ENCODE results near the gene SNED1.

The SNED1 gene

DNA sequence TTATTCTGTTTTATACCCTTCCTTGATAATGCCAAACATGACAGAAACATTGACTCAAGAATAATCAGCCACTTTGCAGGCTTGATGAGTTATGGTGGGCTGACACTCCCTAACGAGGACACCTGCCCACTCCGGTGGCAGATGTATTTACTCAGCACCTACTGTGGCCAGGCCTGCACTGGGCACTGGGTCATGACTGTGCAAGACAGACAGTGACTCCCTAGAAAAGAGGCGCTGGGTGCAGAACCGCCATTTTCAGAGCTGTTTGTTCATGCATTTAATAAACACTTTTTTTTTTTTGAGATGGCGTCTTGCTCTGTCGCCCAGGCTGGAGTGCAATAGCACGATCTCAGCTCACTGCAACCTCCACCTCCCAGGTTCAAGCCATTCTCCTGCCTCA lies 32.5 kb downstream of the SNED1 start:
- Histone ChIP-seq H3K36me3 (no peaks in the 10 kb centered on the region), H3K9me3 (ENCODE audit: severe bottlenecking) (peaks cover 6% of the 10 kb centered on the region), H3K27me3 (ENCODE audit: insufficient read depth, low read depth, severe bottlenecking) (no peaks in the 10 kb centered on the region), H3K4me3 (ENCODE audit: low read depth, low read length) (no peak overlapping the region), H3K27ac (no peak overlapping the region)
- no peak for DNase-seq
- TF ChIP-seq, protein P1, sequence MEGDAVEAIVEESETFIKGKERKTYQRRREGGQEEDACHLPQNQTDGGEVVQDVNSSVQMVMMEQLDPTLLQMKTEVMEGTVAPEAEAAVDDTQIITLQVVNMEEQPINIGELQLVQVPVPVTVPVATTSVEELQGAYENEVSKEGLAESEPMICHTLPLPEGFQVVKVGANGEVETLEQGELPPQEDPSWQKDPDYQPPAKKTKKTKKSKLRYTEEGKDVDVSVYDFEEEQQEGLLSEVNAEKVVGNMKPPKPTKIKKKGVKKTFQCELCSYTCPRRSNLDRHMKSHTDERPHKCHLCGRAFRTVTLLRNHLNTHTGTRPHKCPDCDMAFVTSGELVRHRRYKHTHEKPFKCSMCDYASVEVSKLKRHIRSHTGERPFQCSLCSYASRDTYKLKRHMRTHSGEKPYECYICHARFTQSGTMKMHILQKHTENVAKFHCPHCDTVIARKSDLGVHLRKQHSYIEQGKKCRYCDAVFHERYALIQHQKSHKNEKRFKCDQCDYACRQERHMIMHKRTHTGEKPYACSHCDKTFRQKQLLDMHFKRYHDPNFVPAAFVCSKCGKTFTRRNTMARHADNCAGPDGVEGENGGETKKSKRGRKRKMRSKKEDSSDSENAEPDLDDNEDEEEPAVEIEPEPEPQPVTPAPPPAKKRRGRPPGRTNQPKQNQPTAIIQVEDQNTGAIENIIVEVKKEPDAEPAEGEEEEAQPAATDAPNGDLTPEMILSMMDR (IDR thresholded peaks at IDR 0.05; ENCODE audit: low read depth, low read length) = no peak

DNA sequence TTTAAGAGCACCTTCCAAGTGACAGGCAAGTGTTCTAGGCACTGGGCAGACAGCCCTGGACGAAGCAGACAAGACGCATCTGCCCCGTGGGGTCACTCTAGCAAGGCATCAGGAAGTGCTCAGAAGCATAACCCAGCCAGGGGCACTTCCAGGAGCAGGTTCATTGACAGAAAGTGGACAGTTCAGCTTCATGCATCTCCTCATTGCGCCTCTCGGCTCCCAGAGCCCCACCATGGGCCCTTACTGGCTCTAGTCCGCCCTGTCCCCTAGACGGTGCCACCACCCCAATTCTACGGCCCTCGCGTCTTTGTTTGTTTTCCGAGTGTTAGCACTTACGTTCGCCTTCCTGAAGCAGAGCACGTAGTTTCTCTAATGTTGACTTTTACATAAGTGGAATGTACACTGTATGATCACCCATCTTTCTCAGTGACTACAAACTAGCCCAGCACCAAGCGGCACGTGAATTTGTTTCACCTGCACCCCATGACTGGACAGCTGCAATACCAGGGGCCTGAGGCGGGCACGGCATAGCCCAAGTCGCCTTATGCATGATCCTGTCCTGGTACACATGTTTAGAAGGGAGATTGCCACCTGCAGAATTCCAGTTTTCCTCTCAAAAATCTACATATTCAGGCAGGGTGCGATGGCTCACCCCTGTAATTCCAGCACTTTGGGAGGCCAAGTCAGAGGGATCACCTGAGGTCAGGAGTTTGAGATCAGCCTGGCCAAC lies 33.2 kb downstream of the SNED1 start:
- Histone ChIP-seq H3K27ac (no peak overlapping the region), H3K36me3 (no peaks in the 10 kb centered on the region), H3K4me3 (ENCODE audit: low read depth, low read length) (no peak overlapping the region), H3K27me3 (ENCODE audit: insufficient read depth, low read depth, severe bottlenecking) (no peaks in the 10 kb centered on the region), H3K9me3 (ENCODE audit: severe bottlenecking) (peaks cover 2% of the 10 kb centered on the region)
- TF ChIP-seq, protein P1 (IDR thresholded peaks at IDR 0.05; ENCODE audit: low read depth, low read length) = no peak
- DNase-seq = no peak

DNA sequence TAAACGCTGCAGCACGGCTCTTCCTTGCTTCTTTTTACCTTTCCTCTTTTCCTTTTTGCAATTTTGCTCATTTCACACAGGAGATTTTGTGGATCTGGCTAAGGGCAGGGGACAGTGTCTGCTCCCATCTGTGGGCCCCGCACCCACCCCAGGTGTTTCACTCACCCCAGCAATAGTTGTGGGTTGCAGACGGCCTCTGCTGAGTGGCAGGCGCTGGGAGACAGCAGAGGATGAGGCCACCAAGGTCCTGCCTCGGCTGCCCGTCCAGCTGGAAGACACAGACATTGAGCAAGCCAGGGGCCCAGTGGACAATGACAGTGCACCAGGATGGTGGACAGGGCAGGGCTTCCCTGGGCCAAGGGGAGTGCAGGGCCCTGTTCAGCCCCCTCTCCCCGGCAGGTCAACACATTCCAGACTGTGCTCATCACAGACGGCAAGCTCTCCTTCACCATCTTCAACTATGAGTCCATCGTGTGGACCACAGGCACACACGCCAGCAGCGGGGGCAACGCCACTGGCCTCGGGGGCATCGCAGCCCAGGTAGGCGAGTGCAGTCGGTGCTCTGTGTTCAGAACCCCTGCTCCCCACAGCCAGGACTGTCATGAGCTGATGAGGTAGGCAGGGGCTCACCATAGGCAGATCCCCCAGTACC lies 35.0 kb downstream of the SNED1 start:
- Histone ChIP-seq H3K36me3 (no peaks in the 10 kb centered on the region), H3K27me3 (ENCODE audit: insufficient read depth, low read depth, severe bottlenecking) (no peaks in the 10 kb centered on the region), H3K9me3 (ENCODE audit: severe bottlenecking) (no peaks in the 10 kb centered on the region), H3K27ac (no peak overlapping the region), H3K4me3 (ENCODE audit: low read depth, low read length) (no peak overlapping the region)
- TF ChIP-seq, protein P1 (IDR thresholded peaks at IDR 0.05; ENCODE audit: low read depth, low read length) = no peak
- no peak for DNase-seq

DNA sequence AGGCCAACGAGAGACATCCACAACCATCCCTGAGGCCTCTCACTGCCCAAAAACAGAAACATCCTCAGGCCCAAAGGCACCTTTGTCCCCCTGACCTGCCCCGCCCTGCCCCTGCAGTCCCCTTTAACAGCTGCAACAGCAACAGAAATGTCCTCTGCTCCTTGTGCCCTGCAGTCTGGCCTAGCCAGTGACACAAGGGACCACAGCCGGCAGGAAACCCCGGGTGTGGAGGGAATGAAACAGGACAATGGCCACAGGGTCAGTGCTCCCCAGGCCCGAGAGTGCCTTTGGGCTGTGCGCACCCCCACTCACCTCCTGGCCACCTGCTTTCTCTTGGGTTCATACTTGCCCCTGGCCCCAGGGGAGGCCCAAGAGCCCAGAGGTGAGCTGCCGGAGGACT lies 35.6 kb downstream of the SNED1 start:
- no peak overlapping the region for H3K4me3 ChIP-seq (ENCODE audit: low read depth, low read length)
- no peaks in the 10 kb centered on the region for H3K27me3 ChIP-seq (ENCODE audit: insufficient read depth, low read depth, severe bottlenecking)
- TF ChIP-seq, protein P1 (IDR thresholded peaks at IDR 0.05; ENCODE audit: low read depth, low read length) = no peak
- no peak for DNase-seq
- H3K9me3 ChIP-seq (ENCODE audit: severe bottlenecking) = no peaks in the 10 kb centered on the region
- H3K36me3 ChIP-seq = no peaks in the 10 kb centered on the region
- H3K27ac ChIP-seq = no peak overlapping the region

DNA sequence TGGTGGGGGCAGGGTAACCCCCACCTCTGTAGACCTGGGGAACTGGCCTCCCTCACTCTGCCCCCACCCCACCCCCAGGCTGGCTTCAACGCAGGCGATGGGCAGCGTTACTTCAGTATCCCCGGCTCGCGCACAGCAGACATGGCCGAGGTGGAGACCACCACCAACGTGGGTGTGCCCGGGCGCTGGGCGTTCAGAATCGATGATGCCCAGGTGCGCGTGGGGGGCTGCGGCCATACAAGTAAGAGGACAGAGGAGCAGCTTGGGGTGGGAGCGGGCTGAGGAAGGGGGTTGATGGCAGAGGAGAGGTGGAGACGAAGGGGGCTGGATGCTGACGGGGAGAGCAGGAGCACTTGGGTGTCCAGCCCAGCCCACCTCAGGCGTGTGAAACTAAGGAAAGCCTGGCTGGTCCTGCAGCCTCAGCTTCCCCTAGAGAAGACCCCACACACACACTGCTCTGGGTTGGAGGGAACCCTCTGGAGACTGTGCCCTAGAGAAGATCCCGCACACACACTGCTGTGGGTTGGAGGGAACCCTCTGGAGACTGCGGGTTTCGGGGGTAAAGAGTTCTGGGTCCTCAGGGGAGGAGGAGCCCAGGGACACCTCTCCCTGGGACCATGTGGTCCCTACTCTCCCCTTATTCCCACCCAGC lies 36.2 kb downstream of the SNED1 start:
- no peak overlapping the region for H3K27ac ChIP-seq
- H3K36me3 ChIP-seq = no peaks in the 10 kb centered on the region
- H3K9me3 ChIP-seq (ENCODE audit: severe bottlenecking) = no peaks in the 10 kb centered on the region
- H3K4me3 ChIP-seq (ENCODE audit: low read depth, low read length) = no peak overlapping the region
- H3K27me3 ChIP-seq (ENCODE audit: insufficient read depth, low read depth, severe bottlenecking) = no peaks in the 10 kb centered on the region
- DNase-seq = no peak
- TF ChIP-seq, protein P1 (IDR thresholded peaks at IDR 0.05; ENCODE audit: low read depth, low read length) = no peak

Measured in WERI-Rb-1 (cell line).